HG02852 (cell line): ENCODE measurements around the gene MUC3A.

Experiments used
- ATAC-seq: cut with Tn5 transposase; IDR thresholded peaks from one replicate; pipeline ENCODE4 v1.9.1; 2021; ENCODE audit warnings: mild to moderate bottlenecking, moderate library complexity; ENCODE audit not compliant: unreplicated experiment

MUC3A gene

DNA sequence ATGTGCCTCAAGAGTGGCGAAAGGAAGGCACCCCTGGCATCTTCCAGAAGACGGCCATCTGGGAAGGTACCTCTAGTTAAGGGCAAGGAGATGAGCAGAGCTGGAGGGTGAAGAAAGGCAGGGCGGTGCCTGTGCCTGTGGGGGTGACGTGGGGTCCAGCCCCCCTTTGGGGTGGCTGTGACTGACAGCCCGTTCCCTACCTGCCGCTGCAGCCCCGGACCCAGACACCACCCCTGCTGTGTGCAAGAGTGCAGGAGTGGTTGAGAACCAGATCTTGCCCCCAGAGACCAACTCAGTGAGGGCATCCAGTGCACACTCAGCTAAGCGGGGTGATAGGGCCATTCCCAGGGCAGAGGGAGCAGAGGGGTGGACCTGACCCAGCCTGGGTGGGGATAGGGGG lies 66.3 kb downstream of the MUC3A start:
- ATAC-seq: no peak

DNA sequence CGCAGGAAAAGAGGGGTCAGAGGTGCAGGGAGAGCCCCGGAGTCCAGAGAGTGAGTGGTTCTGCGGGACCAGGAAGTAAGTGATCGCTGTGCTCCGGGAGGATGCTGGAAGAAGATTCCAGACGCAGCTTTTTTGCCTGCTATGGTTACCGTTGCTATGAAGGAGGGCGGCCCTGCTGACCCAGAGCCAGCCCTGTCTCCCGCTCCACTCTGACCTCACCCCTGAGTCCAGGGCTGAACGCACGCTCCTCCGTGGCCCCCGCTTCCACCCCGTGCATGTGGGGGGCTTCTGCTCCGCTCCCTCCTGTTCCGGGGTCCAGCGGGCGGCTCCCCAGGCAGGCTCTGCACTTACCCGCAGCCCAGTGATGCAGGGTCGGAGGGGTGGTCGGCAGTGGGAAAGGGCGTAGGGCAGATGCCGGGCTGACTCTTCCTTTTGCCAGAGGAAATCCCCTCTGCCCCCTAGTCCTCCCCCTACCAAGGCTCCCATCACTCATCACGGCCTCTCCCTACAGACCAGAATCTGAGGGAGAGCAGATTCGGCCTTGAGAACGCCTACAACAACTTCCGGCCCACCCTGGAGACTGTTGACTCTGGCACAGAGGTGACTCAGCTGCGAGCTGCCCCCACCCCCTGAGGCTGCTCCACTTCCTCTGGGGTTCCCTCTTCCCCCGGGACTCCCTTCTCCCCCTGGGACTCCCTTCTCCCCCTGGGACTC lies 67.9 kb downstream of the MUC3A start:
- peak; percentile 83 for ATAC-seq
